A549 (cell line): Measurements from ENCODE around the gene TENT5C. TPM values are rescaled to one million over a fixed set of nuclear protein-coding genes. Genes with fewer than 3 reads are reported as not detected.

Experiments
- ATAC-seq, 2 experiments: fragments of 200-7000 bp in 1 of 2; fragments of >200 bp in 1 of 2; cut with Nextera tagmentation in 1 of 2; cut with Tn5 transposase in 1 of 2; 3 replicates each; pipeline versions ENCODE4 v1.8.0 to v1.9.1; 2018 to 2020; ENCODE audit warnings: mild to moderate bottlenecking in 1 of 2, moderate library complexity in 1 of 2
- CTCF ChIA-PET: fragments of 300-600 bp; sonication (Branson Sonifier 250); formaldehyde crosslinking; extraction: SDS; loops from one replicate; lab custom pipeline; 2021; ENCODE audit warnings: antibody characterized with exemption, inconsistent platforms; lab: Yijun Ruan, JAX
- POLR2A ChIA-PET: fragments of 350-600 bp; formaldehyde crosslinking; extraction: SDS; loops from one replicate; lab custom pipeline; 2021; ENCODE audit warnings: antibody characterized with exemption, inconsistent platforms; lab: Yijun Ruan, JAX
- DNase-seq, 2 experiments: peaks; one replicate each; pipeline versions ENCODE4 v3.0.0 to v3.0.0-alpha.2; 2011 to 2016; ENCODE audit warnings: low read depth in 1 of 2, low spot score in 1 of 2
- FAIRE-seq: peaks from 2 replicates; lab custom pipeline; 2011; peaks lifted over from hg19 to GRCh38; lab: Jason Lieb, UNC
- H3K27ac ChIP-seq, 2 experiments: fragments of >200 bp; sonication (Bioruptor Twin); formaldehyde crosslinking; 3 replicates each; pipeline ENCODE4 v1.5.1; 2016 to 2017
- H3K4me1 ChIP-seq: fragments of >200 bp; sonication (Bioruptor Twin); formaldehyde crosslinking; 3 replicates; pipeline ENCODE4 v1.6.1; 2016
- H3K4me2 ChIP-seq: fragments of >200 bp; sonication (Bioruptor Twin); formaldehyde crosslinking; 3 replicates; pipeline ENCODE4 v1.6.1; 2016
- H3K4me3 ChIP-seq: fragments of >200 bp; sonication (Bioruptor Twin); formaldehyde crosslinking; 3 replicates; pipeline ENCODE4 v1.5.1; 2016
- H3K9me3 ChIP-seq: fragments of >200 bp; sonication (Bioruptor Twin); formaldehyde crosslinking; 3 replicates; pipeline ENCODE4 v1.6.1; 2016
- CBX2 ChIP-seq: fragments of 200-600 bp; sonication (generic); IDR thresholded peaks from 2 replicates; pipeline ENCODE4 v1.6.1; 2016; ENCODE audit warnings: low read depth, mild to moderate bottlenecking, borderline replicate concordance
- CHD4 ChIP-seq: fragments of 200-600 bp; sonication (generic); IDR thresholded peaks from 2 replicates; pipeline ENCODE4 v1.6.1; 2016; ENCODE audit warnings: antibody characterized with exemption, mild to moderate bottlenecking, borderline replicate concordance
- EP300 ChIP-seq, 2 experiments: fragments of >200 bp; sonication (Bioruptor Twin); formaldehyde crosslinking; IDR thresholded peaks; 2 replicates in 1 of 2; 3 replicates in 1 of 2; pipeline ENCODE4 v1.6.1; 2016 to 2017
- FOSL2 ChIP-seq, 2 experiments: fragments of 450-650 bp in 1 of 2; fragments of >200 bp in 1 of 2; sonication (Bioruptor Twin) in 1 of 2; formaldehyde crosslinking; IDR thresholded peaks; 2 replicates each; pipeline versions ENCODE4 v1.5.0 to v1.6.1; 2016 to 2020; ENCODE audit warnings: mild to moderate bottlenecking in 1 of 2, moderate library complexity in 1 of 2
- HDAC2 ChIP-seq: fragments of 200-600 bp; sonication (generic); IDR thresholded peaks from 2 replicates; pipeline ENCODE4 v1.6.1; 2016
- HEYL ChIP-seq: fragments of 250-450 bp; sonication (Bioruptor Pico); IDR thresholded peaks from 2 replicates; pipeline ENCODE4 v1.8.0; 2021; ENCODE audit warnings: mild to moderate bottlenecking, moderate library complexity
- JUN ChIP-seq, 2 experiments: fragments of >200 bp; sonication (Bioruptor Twin); formaldehyde crosslinking; IDR thresholded peaks; 2 replicates in 1 of 2; 3 replicates in 1 of 2; pipeline ENCODE4 v1.6.1; 2016 to 2017
- JUNB ChIP-seq: fragments of >200 bp; sonication (Bioruptor Twin); formaldehyde crosslinking; IDR thresholded peaks from 2 replicates; pipeline ENCODE4 v1.6.1; 2016
- KDM1A ChIP-seq: fragments of 200-600 bp; sonication (generic); IDR thresholded peaks from 2 replicates; pipeline ENCODE4 v1.6.1; 2016; ENCODE audit warnings: low read depth, mild to moderate bottlenecking
- MAFK ChIP-seq: fragments of 450-650 bp; IDR thresholded peaks from 2 replicates; pipeline ENCODE4 v1.6.1; 2014; ENCODE audit not compliant: partially characterized antibody
- NFE2L2 ChIP-seq: fragments of 150-350 bp; conservative IDR thresholded peaks from 2 replicates; pipeline ENCODE4 v1.6.1; 2014; ENCODE audit warnings: low read length
- NPAS2 ChIP-seq: fragments of 250-450 bp; sonication (Bioruptor Pico); IDR thresholded peaks from 2 replicates; pipeline ENCODE4 v1.8.0; 2022; ENCODE audit warnings: mild to moderate bottlenecking, moderate library complexity, borderline replicate concordance
- NR3C1 ChIP-seq: fragments of >200 bp; sonication (Bioruptor Twin); formaldehyde crosslinking; IDR thresholded peaks from 3 replicates; pipeline ENCODE4 v1.6.1; 2017
- PHF8 ChIP-seq: fragments of 200-600 bp; sonication (generic); IDR thresholded peaks from 2 replicates; pipeline ENCODE4 v1.6.1; 2016; ENCODE audit warnings: low read depth, mild to moderate bottlenecking, antibody characterized with exemption, moderate library complexity, borderline replicate concordance
- RARB ChIP-seq: fragments of 250-450 bp; sonication (Bioruptor Pico); IDR thresholded peaks from 2 replicates; pipeline ENCODE4 v1.8.0; 2021; ENCODE audit warnings: mild to moderate bottlenecking, moderate library complexity
- RCOR1 ChIP-seq: fragments of 150-350 bp; IDR thresholded peaks from 2 replicates; pipeline ENCODE4 v1.6.1; 2014; ENCODE audit warnings: antibody characterized with exemption, low read length, low read depth
- RFX5 ChIP-seq: fragments of 450-650 bp; IDR thresholded peaks from 2 replicates; pipeline ENCODE4 v1.7.1; 2014; ENCODE audit warnings: antibody characterized with exemption, mild to moderate bottlenecking, moderate library complexity
- RNF2 ChIP-seq: fragments of 200-600 bp; sonication (generic); IDR thresholded peaks from 2 replicates; pipeline ENCODE4 v1.6.1; 2016; ENCODE audit warnings: low read depth, mild to moderate bottlenecking, antibody characterized with exemption, moderate library complexity, borderline replicate concordance
- SMC3 ChIP-seq: fragments of >200 bp; sonication (Bioruptor Twin); formaldehyde crosslinking; IDR thresholded peaks from 3 replicates; pipeline ENCODE4 v1.6.1; 2018; ENCODE audit warnings: inconsistent platforms
- ZNF302 ChIP-seq: fragments of 250-450 bp; sonication (Bioruptor Pico); IDR thresholded peaks from 2 replicates; pipeline ENCODE4 v1.9.0; 2021; ENCODE audit warnings: inconsistent platforms, mild to moderate bottlenecking, moderate library complexity
- WGBS: methylation state at CpG from one replicate; pipeline ENCODE4 v1.1.6; 2017; ENCODE audit errors: missing lambda C conversion rate; 5-methylcytosine and 5-hydroxymethylcytosine counted together
- polyA plus RNA-seq, 4 experiments: library from polyadenylated mRNA; depleted of rRNA in 3 of 4; stranded (reverse); fragments of >200 nt; fragmentation: RNase III in 1 of 4; extraction: RNeasy Plus Mini Kit Qiagen cat#74134 plus additional on column Dnase treatment in 1 of 4; gene quantifications; 2 replicates in 3 of 4; 3 replicates in 1 of 4; pipeline ENCODE4 v1.2.3, GENCODE V29; 2011 to 2017
- TF ChIP-seq, protein P1 (sequence below): fragments of 150-350 bp; IDR thresholded peaks from 2 replicates; pipeline ENCODE4 v1.6.1; 2014; ENCODE audit warnings: low read depth, mild to moderate bottlenecking, low read length
- TF ChIP-seq, protein P2 (sequence below): fragments of 200-600 bp; sonication (generic); IDR thresholded peaks from 2 replicates; pipeline ENCODE4 v1.6.1; 2016; ENCODE audit warnings: antibody characterized with exemption, mild to moderate bottlenecking, moderate library complexity
- TF ChIP-seq, protein P3 (sequence below): fragments of 450-650 bp; IDR thresholded peaks from 2 replicates; pipeline ENCODE4 v1.6.1; 2014; ENCODE audit warnings: antibody characterized with exemption

TENT5C gene
- polyA plus RNA-seq, 2 of the 4 experiments (the other 2 are of a cell fraction) = 0.14 to 0.17 TPM

DNA sequence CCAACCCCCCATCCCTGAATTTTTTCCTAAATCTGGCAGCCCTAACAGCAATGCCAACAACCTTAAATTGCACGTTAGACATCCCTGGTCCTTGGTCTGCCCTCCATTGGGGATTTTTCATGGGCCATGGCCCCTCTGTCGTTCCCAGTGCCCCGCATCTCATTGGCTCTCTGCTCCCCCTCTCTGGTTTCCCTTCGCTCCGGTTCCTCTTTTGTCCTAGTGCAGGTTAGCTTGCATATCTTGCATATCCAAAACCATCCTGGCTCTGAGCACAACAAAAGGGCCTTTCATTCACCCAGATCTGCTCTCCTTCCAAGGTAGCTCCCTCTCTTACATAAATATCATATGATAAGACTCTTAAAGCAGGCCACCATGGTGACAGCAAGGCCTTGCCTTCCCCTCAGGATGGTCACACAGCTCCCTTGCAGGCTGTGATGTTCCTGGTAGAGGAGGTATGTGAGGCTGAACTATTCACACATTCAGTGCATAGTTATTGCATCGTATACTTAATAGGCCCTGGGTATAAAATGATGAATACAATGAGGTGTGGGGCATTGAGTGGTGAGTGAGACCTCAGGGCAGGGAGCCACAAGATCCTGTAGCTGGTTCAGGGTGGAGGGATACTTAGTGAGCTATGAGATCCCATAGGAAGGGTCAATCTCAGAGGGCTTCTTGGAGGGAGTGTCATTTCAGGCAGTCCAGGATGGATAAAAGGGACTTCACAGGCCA lies 45.2 kb downstream of the TENT5C start:
- no peak for FAIRE-seq
- CTCF ChIA-PET = no interaction called here
- no peak overlapping the region for H3K27ac ChIP-seq
- POLR2A ChIA-PET = no interaction called here
- no peak for TF ChIP-seq HDAC2
- no peak for TF ChIP-seq RCOR1
- TF ChIP-seq CBX2 = no peak
- TF ChIP-seq, protein P1, sequence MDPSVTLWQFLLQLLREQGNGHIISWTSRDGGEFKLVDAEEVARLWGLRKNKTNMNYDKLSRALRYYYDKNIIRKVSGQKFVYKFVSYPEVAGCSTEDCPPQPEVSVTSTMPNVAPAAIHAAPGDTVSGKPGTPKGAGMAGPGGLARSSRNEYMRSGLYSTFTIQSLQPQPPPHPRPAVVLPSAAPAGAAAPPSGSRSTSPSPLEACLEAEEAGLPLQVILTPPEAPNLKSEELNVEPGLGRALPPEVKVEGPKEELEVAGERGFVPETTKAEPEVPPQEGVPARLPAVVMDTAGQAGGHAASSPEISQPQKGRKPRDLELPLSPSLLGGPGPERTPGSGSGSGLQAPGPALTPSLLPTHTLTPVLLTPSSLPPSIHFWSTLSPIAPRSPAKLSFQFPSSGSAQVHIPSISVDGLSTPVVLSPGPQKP = no peak
- TF ChIP-seq MAFK = no peak
- TF ChIP-seq RNF2 = no peak
- TF ChIP-seq, protein P2, sequence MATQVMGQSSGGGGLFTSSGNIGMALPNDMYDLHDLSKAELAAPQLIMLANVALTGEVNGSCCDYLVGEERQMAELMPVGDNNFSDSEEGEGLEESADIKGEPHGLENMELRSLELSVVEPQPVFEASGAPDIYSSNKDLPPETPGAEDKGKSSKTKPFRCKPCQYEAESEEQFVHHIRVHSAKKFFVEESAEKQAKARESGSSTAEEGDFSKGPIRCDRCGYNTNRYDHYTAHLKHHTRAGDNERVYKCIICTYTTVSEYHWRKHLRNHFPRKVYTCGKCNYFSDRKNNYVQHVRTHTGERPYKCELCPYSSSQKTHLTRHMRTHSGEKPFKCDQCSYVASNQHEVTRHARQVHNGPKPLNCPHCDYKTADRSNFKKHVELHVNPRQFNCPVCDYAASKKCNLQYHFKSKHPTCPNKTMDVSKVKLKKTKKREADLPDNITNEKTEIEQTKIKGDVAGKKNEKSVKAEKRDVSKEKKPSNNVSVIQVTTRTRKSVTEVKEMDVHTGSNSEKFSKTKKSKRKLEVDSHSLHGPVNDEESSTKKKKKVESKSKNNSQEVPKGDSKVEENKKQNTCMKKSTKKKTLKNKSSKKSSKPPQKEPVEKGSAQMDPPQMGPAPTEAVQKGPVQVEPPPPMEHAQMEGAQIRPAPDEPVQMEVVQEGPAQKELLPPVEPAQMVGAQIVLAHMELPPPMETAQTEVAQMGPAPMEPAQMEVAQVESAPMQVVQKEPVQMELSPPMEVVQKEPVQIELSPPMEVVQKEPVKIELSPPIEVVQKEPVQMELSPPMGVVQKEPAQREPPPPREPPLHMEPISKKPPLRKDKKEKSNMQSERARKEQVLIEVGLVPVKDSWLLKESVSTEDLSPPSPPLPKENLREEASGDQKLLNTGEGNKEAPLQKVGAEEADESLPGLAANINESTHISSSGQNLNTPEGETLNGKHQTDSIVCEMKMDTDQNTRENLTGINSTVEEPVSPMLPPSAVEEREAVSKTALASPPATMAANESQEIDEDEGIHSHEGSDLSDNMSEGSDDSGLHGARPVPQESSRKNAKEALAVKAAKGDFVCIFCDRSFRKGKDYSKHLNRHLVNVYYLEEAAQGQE = no peak
- TF ChIP-seq, protein P3, sequence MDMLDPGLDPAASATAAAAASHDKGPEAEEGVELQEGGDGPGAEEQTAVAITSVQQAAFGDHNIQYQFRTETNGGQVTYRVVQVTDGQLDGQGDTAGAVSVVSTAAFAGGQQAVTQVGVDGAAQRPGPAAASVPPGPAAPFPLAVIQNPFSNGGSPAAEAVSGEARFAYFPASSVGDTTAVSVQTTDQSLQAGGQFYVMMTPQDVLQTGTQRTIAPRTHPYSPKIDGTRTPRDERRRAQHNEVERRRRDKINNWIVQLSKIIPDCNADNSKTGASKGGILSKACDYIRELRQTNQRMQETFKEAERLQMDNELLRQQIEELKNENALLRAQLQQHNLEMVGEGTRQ = no peak
- no peak for TF ChIP-seq EP300 (IDR thresholded peaks at IDR 0.05)
- TF ChIP-seq CHD4 = no peak
- no peak for TF ChIP-seq HEYL (CRISPR knock-in tag)
- no peak for TF ChIP-seq PHF8
- TF ChIP-seq JUNB = no peak
- no peak for TF ChIP-seq ZNF302 (CRISPR knock-in tag)
- TF ChIP-seq JUN (IDR thresholded peaks at IDR 0.05) = no peak
- no peak for TF ChIP-seq RARB
- TF ChIP-seq, all 56 proteins: peak for 0
- ATAC-seq (no peak), DNase-seq (no peak)
- no peak overlapping the region for H3K4me2 ChIP-seq
- H3K9me3 ChIP-seq = no peaks in the 10 kb centered on the region
- H3K4me1 ChIP-seq = peaks cover 23% of the 10 kb centered on the region
- 74% methylated on average over 6 of the region's 6 CpGs for WGBS
- no peak overlapping the region for H3K4me3 ChIP-seq

DNA sequence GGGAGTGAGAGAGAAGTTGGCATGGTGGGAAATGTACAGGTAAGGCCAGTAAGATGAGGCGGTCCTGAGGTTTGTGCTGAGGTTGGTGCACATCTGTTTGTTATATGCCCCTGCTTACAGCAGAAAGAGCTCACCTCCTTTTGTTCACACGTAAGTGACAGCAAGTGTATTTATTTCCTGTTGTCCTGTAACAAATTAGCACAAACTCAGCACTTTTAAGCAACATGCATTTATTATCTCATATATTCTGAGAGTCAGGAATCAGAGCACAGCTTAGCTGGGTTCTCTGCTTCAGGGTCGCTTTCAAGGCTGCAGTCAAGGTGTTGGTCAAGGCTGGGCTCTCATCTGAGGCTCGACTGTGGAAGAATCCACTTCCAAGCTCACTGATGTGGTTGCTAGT lies 45.8 kb downstream of the TENT5C start:
- POLR2A ChIA-PET = no interaction called here
- 68% methylated on average over 4 of the region's 4 CpGs for whole genome bisulfite sequencing
- Histone ChIP-seq H3K27ac (no peak overlapping the region), H3K4me2 (no peak overlapping the region), H3K9me3 (no peaks in the 10 kb centered on the region), H3K4me3 (no peak overlapping the region), H3K4me1 (peaks cover 29% of the 10 kb centered on the region)
- ATAC-seq = no peak
- no peak for DNase-seq
- FAIRE-seq = no peak
- CTCF ChIA-PET = no interaction called here
- TF ChIP-seq MAFK (peak; percentile 42), HEYL (CRISPR knock-in tag) (no peak)
- TF ChIP-seq, all 56 proteins: peak for 1

DNA sequence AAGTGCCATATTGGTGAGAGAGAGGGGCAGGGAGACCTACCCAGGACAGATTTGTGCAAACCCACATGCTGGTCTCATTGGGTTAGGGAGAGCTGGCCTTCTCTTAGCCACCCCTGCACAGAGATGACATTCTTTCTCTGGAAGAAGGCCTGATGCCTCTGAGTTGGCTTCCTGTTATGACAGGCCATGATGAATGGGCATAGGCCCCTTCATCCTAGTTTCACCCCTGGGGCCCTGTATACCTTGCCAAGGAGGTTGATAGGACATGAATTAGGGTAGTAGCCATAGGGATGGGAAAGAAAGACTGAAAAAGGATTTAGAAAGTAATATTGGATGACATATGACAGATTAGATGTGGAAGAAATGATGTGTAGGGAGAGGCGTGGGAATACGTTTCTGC lies 46.6 kb downstream of the TENT5C start:
- CTCF ChIA-PET = interaction anchor here (1.4 kb wide), 1 partner anchor 19 kb away, joined by 3 read pairs; no protein-coding TSS in a partner anchor
- Histone ChIP-seq H3K4me2 (no peak overlapping the region), H3K9me3 (no peaks in the 10 kb centered on the region)
- DNase-seq = no peak
- no peak for FAIRE-seq
- POLR2A ChIA-PET = no interaction called here
- TF ChIP-seq KDM1A (no peak), RFX5 (no peak), FOSL2 (IDR thresholded peaks at IDR 0.05) (no peak), FOSL2 (CRISPR knock-in tag; IDR thresholded peaks at IDR 0.05) (no peak), NPAS2 (CRISPR knock-in tag) (no peak), NR3C1 (no peak), SMC3 (no peak), NFE2L2 (no peak), JUN (IDR thresholded peaks at IDR 0.05) (no peak)
- TF ChIP-seq, protein P2 = no peak
- TF ChIP-seq, all 56 proteins: peak for 0
- Histone ChIP-seq H3K4me1 (peaks cover 37% of the 10 kb centered on the region), H3K4me3 (no peak overlapping the region), H3K27ac (no peak overlapping the region)
- no peak for ATAC-seq
- 93% methylated on average over 2 of the region's 2 CpGs for WGBS
